HG03135 (cell line): Measurements from ENCODE around the gene TEX22.

Experiments used
- ATAC-seq: cut with Tn5 transposase; IDR thresholded peaks from one replicate; pipeline ENCODE4 v1.9.1; 2021; ENCODE audit warnings: mild to moderate bottlenecking, moderate library complexity; ENCODE audit not compliant: unreplicated experiment

Gene TEX22

GRCh38 chr14:105455086-105455640 lies 56.8 kb downstream of the TEX22 start:
- ATAC-seq, result no peak

- ATAC-seq, result no peak
Observed at GRCh38 chr14:105455766-105456660, 57.7 kb downstream of the TEX22 start.

GRCh38 chr14:105456736-105457617 lies 58.6 kb downstream of the TEX22 start:
- ATAC-seq, result no peak

GRCh38 chr14:105458010-105458409 lies 59.7 kb downstream of the TEX22 start:
- no peak for ATAC-seq

- ATAC-seq, result no peak
Observed at GRCh38 chr14:105458571-105458970, 60.2 kb downstream of the TEX22 start.

GRCh38 chr14:105460116-105460515 lies 61.8 kb downstream of the TEX22 start:
- ATAC-seq, result no peak

- no peak for ATAC-seq
Observed at GRCh38 chr14:105460616-105461015, 62.3 kb downstream of the TEX22 start.

GRCh38 chr14:105461903-105462302 lies 63.6 kb downstream of the TEX22 start:
- no peak for ATAC-seq
